Trophoblast cell (in vitro differentiated cells and primary cell): Measurements from ENCODE around the gene FNDC3B.
A peak's percentile ranks its signal among the peaks of the same experiment; 100 is the strongest.

ENCODE experiments used
- DNase-seq, 2 donors: peaks; one replicate each; pipeline ENCODE4 v3.0.0-alpha.2; 2016
- H2AFZ ChIP-seq: 2 replicates; pipeline ENCODE4 v1.6.1; 2013; ENCODE audit warnings: low read length, moderate library complexity, mild to moderate bottlenecking; ENCODE audit not compliant: insufficient read depth, poor library complexity
- H2AK5ac ChIP-seq: 2 replicates; pipeline ENCODE4 v1.6.1; 2013; ENCODE audit warnings: mild to moderate bottlenecking, low read length
- H2BK120ac ChIP-seq: 2 replicates; pipeline ENCODE4 v1.6.1; 2013; ENCODE audit warnings: low read length, mild to moderate bottlenecking, moderate library complexity; ENCODE audit not compliant: insufficient read depth, poor library complexity
- H2BK12ac ChIP-seq: 2 replicates; pipeline ENCODE4 v1.6.1; 2013; ENCODE audit warnings: mild to moderate bottlenecking, low read length, moderate library complexity
- H2BK5ac ChIP-seq: 2 replicates; pipeline ENCODE4 v1.6.1; 2013; ENCODE audit warnings: low read length, low read depth, moderate library complexity, mild to moderate bottlenecking; ENCODE audit not compliant: poor library complexity
- H3K14ac ChIP-seq: 2 replicates; pipeline ENCODE4 v1.6.1; 2013; ENCODE audit warnings: mild to moderate bottlenecking, low read length
- H3K18ac ChIP-seq: 2 replicates; pipeline ENCODE4 v1.6.1; 2013; ENCODE audit warnings: mild to moderate bottlenecking, low read length
- H3K23ac ChIP-seq: 2 replicates; pipeline ENCODE4 v1.6.1; 2013; ENCODE audit warnings: low read length
- H3K27ac ChIP-seq: 2 replicates; pipeline ENCODE4 v1.5.1; 2013; ENCODE audit warnings: low read depth, mild to moderate bottlenecking, inconsistent platforms, low read length, moderate library complexity
- H3K27me3 ChIP-seq: 2 replicates; pipeline ENCODE4 v1.6.1; 2013; ENCODE audit warnings: inconsistent platforms, mild to moderate bottlenecking, low read length, moderate library complexity; ENCODE audit not compliant: insufficient read depth
- H3K36me3 ChIP-seq, 2 experiments: 1 replicate in 1 of 2; 2 replicates in 1 of 2; pipeline ENCODE4 v1.6.1; 2013; ENCODE audit warnings: low read length in 2 of 2, mild to moderate bottlenecking in 2 of 2, moderate library complexity in 1 of 2; ENCODE audit not compliant: insufficient read depth in 2 of 2, control insufficient read depth in 1 of 2
- H3K4ac ChIP-seq: 2 replicates; pipeline ENCODE4 v1.6.1; 2013; ENCODE audit warnings: low read depth, mild to moderate bottlenecking, low read length, moderate library complexity
- H3K4me1 ChIP-seq, 2 experiments: 1 replicate in 1 of 2; 2 replicates in 1 of 2; pipeline ENCODE4 v1.6.1; 2013; ENCODE audit warnings: low read length in 2 of 2, mild to moderate bottlenecking in 2 of 2, moderate library complexity in 1 of 2; ENCODE audit not compliant: insufficient read depth in 2 of 2, control insufficient read depth in 1 of 2
- H3K4me2 ChIP-seq: 2 replicates; pipeline ENCODE4 v1.6.1; 2013; ENCODE audit warnings: inconsistent platforms, mild to moderate bottlenecking, low read length, moderate library complexity
- H3K4me3 ChIP-seq: 2 replicates; pipeline ENCODE4 v1.5.1; 2013; ENCODE audit warnings: mild to moderate bottlenecking, low read depth, low read length, inconsistent platforms
- H3K79me1 ChIP-seq: one replicate; pipeline ENCODE4 v1.6.1; 2013; ENCODE audit warnings: low read length
- H3K79me2 ChIP-seq: 2 replicates; pipeline ENCODE4 v1.6.1; 2013; ENCODE audit warnings: low read length, mild to moderate bottlenecking; ENCODE audit not compliant: control insufficient read depth, insufficient read depth, poor library complexity
- H3K9ac ChIP-seq: 2 replicates; pipeline ENCODE4 v1.6.1; 2013; ENCODE audit warnings: mild to moderate bottlenecking, low read length
- H3K9me3 ChIP-seq: 2 replicates; pipeline ENCODE4 v1.6.1; 2013; ENCODE audit warnings: low read depth, mild to moderate bottlenecking, control low read depth, inconsistent platforms, low read length; ENCODE audit not compliant: insufficient read depth
- H4K12ac ChIP-seq: 2 replicates; pipeline ENCODE4 v1.6.1; 2013; ENCODE audit warnings: low read depth, mild to moderate bottlenecking, low read length, moderate library complexity
- H4K8ac ChIP-seq: 2 replicates; pipeline ENCODE4 v1.6.1; 2013; ENCODE audit warnings: low read depth, mild to moderate bottlenecking, low read length, moderate library complexity
- H4K91ac ChIP-seq: one replicate; pipeline ENCODE4 v1.6.1; 2013; ENCODE audit warnings: low read depth, mild to moderate bottlenecking, low read length, moderate library complexity
- WGBS: extraction: QIAGEN DNeasy Blood & Tissue Kit; methylation state at CpG from one replicate; pipeline ENCODE4 v1.1.7; 2013; ENCODE audit warnings: missing lambda C conversion rate; ENCODE audit not compliant: insufficient read length, insufficient coverage; ENCODE audit errors: extremely low coverage; 5-methylcytosine and 5-hydroxymethylcytosine counted together

The FNDC3B gene

GRCh38 chr3:172315401-172316091 is 276.2 kb downstream of the FNDC3B start:
- Histone ChIP-seq H3K4me1 (peaks cover 5 to 23% of the 10 kb centered on the region in 2 experiments), H3K79me2 (no peaks in the 10 kb centered on the region), H3K79me1 (peaks cover 2% of the 10 kb centered on the region), H2AFZ (no peak overlapping the region), H3K18ac (no peak overlapping the region), H3K36me3 (peaks cover 8 to 27% of the 10 kb centered on the region in 2 experiments), H3K27me3 (no peaks in the 10 kb centered on the region), H3K9ac (no peak overlapping the region), H2BK12ac (no peak overlapping the region), H3K4me3 (no peak overlapping the region), H4K8ac (no peak overlapping the region), H3K23ac (no peak overlapping the region), H2AK5ac (no peak overlapping the region), H3K4me2 (no peak overlapping the region), H4K91ac (no peak overlapping the region), H3K27ac (peak overlapping the region; percentile 46), H3K4ac (no peak overlapping the region), H4K12ac (no peak overlapping the region), H2BK5ac (no peak overlapping the region), H2BK120ac (no peak overlapping the region), H3K9me3 (no peaks in the 10 kb centered on the region), H3K14ac (no peak overlapping the region)
- WGBS: no CpG with 5 or more reads among the region's 11 CpGs
- DNase-seq: peak in 1 of 2 donors; percentile 51

- Histone ChIP-seq H2BK5ac (no peak overlapping the region), H2AFZ (no peak overlapping the region), H3K4me2 (no peak overlapping the region), H3K27ac (no peak overlapping the region), H3K36me3 (peaks cover 5 to 23% of the 10 kb centered on the region in 2 experiments), H3K4me3 (no peak overlapping the region), H3K23ac (no peak overlapping the region), H3K9ac (no peak overlapping the region), H3K4me1 (peaks cover 5 to 21% of the 10 kb centered on the region in 2 experiments), H4K91ac (no peak overlapping the region), H2BK120ac (no peak overlapping the region), H3K18ac (peak overlapping the region; percentile 29), H3K9me3 (no peaks in the 10 kb centered on the region), H3K79me2 (no peaks in the 10 kb centered on the region), H2AK5ac (no peak overlapping the region), H3K14ac (no peak overlapping the region), H2BK12ac (no peak overlapping the region), H3K79me1 (no peaks in the 10 kb centered on the region), H3K27me3 (no peaks in the 10 kb centered on the region), H3K4ac (no peak overlapping the region), H4K12ac (no peak overlapping the region), H4K8ac (no peak overlapping the region)
- no CpG with 5 or more reads among the region's 4 CpGs for WGBS
- DNase-seq: no peak
Observed at GRCh38 chr3:172316758-172317157, 277.4 kb downstream of the FNDC3B start.

- H3K4me3 ChIP-seq: no peak overlapping the region
Observed at GRCh38 chr3:172317481-172317880, 278.1 kb downstream of the FNDC3B start.

GRCh38 chr3:172317984-172318383 is 278.6 kb downstream of the FNDC3B start:
- H2BK5ac ChIP-seq: no peak overlapping the region
- no peak overlapping the region for H2BK12ac ChIP-seq
- peaks cover 5 to 21% of the 10 kb centered on the region in 2 experiments for H3K4me1 ChIP-seq
- H3K36me3 ChIP-seq: peaks cover 7 to 22% of the 10 kb centered on the region in 2 experiments
- H2AK5ac ChIP-seq: no peak overlapping the region
- no peak overlapping the region for H3K23ac ChIP-seq
- H3K18ac ChIP-seq: no peak overlapping the region
- no peak overlapping the region for H2BK120ac ChIP-seq
- no peaks in the 10 kb centered on the region for H3K27me3 ChIP-seq
- H3K27ac ChIP-seq: peak overlapping the region; percentile 62
- no peak overlapping the region for H3K9ac ChIP-seq
- no peaks in the 10 kb centered on the region for H3K79me1 ChIP-seq
- H4K8ac ChIP-seq: no peak overlapping the region
- H3K4me3 ChIP-seq: no peak overlapping the region
- peak overlapping the region; percentile 17 for H3K4me2 ChIP-seq
- no peak overlapping the region for H4K91ac ChIP-seq
- H4K12ac ChIP-seq: no peak overlapping the region
- DNase-seq: peak; percentile 52 to 68
- no peak overlapping the region for H3K14ac ChIP-seq
- WGBS: no CpG with 5 or more reads among the region's 1 CpG
- no peaks in the 10 kb centered on the region for H3K9me3 ChIP-seq
- no peaks in the 10 kb centered on the region for H3K79me2 ChIP-seq
- H2AFZ ChIP-seq: no peak overlapping the region
- H3K4ac ChIP-seq: no peak overlapping the region

More at GRCh38 chr3:172317481-172317880, 278.1 kb downstream of the FNDC3B start:
- Histone ChIP-seq H3K4me1 (peaks cover 5 to 21% of the 10 kb centered on the region in 2 experiments), H4K8ac (no peak overlapping the region), H3K36me3 (peaks cover 7 to 25% of the 10 kb centered on the region in 2 experiments), H3K27me3 (no peaks in the 10 kb centered on the region), H4K12ac (no peak overlapping the region), H4K91ac (no peak overlapping the region), H3K79me1 (no peaks in the 10 kb centered on the region), H2BK5ac (no peak overlapping the region), H3K4ac (no peak overlapping the region), H2AFZ (no peak overlapping the region), H2AK5ac (no peak overlapping the region), H3K4me2 (peak overlapping the region; percentile 17), H3K9ac (no peak overlapping the region), H2BK120ac (no peak overlapping the region), H3K23ac (no peak overlapping the region), H2BK12ac (no peak overlapping the region), H3K9me3 (no peaks in the 10 kb centered on the region), H3K18ac (no peak overlapping the region), H3K79me2 (no peaks in the 10 kb centered on the region), H3K14ac (no peak overlapping the region), H3K27ac (peak overlapping the region; percentile 62)
- DNase-seq: no peak
- no CpG with 5 or more reads among the region's 8 CpGs for WGBS
